Measurements from ENCODE around the gene DDC. TPM values are rescaled to one million over a fixed set of nuclear protein-coding genes. Genes with fewer than 3 reads are reported as not detected.

DDC gene
- total and polyA plus RNA-seq, 4 donors = 27.2 to 74.9 (median 58.6) TPM

DNA sequence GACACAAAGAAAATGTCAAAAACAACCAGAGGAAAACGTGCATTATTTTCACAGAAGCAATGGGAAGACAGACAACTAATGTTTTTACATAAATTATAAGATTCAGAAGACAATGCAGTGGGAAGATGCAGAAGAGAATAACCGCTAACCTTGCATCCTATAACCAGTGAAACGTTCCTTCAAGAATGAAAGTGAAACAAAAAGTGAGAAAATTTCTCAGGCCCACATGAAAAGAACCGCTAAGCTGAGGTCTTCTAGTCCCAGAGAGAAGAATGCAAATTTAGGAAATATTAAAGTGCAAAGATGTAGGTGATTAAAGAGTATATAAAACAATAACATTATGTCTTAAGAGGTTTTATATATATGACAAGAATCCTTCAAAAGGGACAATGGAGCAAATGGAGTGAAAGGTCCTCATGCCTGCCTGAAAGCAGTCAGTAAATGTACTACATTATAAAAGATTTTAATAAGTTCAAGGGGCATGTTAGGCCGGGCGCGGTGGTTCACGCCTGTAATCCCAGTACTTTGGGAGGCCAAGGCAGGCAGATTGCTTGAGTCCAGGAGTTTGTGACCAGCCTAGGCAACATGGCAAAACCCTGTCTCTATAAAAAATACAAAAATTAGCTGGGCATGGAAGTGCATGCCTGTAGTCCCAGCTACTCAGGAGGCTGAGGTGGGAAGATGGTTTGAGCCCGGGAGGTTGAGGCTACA is 43.1 kb upstream of the DDC start:
- Histone ChIP-seq H3K4me3 (ENCODE audit: low read depth in 1 of 3, low read length in 3 of 3) (no peak overlapping the region), H3K9ac (ENCODE audit: low read depth in 1 of 2, low read length in 2 of 2) (no peak overlapping the region), H3K9me3 (ENCODE audit: control insufficient read depth in 4 of 4, low read length in 3 of 4) (no peaks in the 10 kb centered on the region), H3K36me3 (ENCODE audit: control insufficient read depth in 4 of 4, insufficient read depth in 3 of 4, low read depth in 1 of 4, low read length in 3 of 4) (peaks cover 0 to 52% (median 42%) of the 10 kb centered on the region in 4 donors), H3K27ac (ENCODE audit: low read depth in 1 of 2, low read length in 2 of 2) (no peak overlapping the region), H3K27me3 (ENCODE audit: control insufficient read depth in 4 of 4, insufficient read depth in 4 of 4, low read length in 3 of 4) (no peaks in the 10 kb centered on the region), H3K4me1 (ENCODE audit: control insufficient read depth in 4 of 4, insufficient read depth in 4 of 4, low read length in 3 of 4) (peaks cover 0 to under 1% (median 0%) of the 10 kb centered on the region in 4 donors)
- no peak for DNase-seq (ENCODE audit: low spot score)
- TF ChIP-seq JUND (IDR thresholded peaks at IDR 0.05) (no peak), HNF4A (conservative IDR thresholded peaks at IDR 0.05) (no peak), RAD21 (IDR thresholded peaks at IDR 0.05) (no peak), TAF1 (conservative IDR thresholded peaks at IDR 0.05) (no peak), FOXA2 (IDR thresholded peaks at IDR 0.05) (no peak), RXRA (IDR thresholded peaks at IDR 0.05) (no peak), HNF4G (IDR thresholded peaks at IDR 0.05) (no peak), SP1 (IDR thresholded peaks at IDR 0.05) (no peak), NR2F2 (IDR thresholded peaks at IDR 0.05) (no peak), GABPA (IDR thresholded peaks at IDR 0.05 in 1 of 2, conservative IDR thresholded peaks at IDR 0.05 in 1 of 2) (no peak), FOXA1 (IDR thresholded peaks at IDR 0.05) (no peak), YY1 (IDR thresholded peaks at IDR 0.05) (no peak)
- TF ChIP-seq, protein P1, sequence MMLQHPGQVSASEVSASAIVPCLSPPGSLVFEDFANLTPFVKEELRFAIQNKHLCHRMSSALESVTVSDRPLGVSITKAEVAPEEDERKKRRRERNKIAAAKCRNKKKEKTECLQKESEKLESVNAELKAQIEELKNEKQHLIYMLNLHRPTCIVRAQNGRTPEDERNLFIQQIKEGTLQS (IDR thresholded peaks at IDR 0.05) = no peak
- TF ChIP-seq, protein P2, sequence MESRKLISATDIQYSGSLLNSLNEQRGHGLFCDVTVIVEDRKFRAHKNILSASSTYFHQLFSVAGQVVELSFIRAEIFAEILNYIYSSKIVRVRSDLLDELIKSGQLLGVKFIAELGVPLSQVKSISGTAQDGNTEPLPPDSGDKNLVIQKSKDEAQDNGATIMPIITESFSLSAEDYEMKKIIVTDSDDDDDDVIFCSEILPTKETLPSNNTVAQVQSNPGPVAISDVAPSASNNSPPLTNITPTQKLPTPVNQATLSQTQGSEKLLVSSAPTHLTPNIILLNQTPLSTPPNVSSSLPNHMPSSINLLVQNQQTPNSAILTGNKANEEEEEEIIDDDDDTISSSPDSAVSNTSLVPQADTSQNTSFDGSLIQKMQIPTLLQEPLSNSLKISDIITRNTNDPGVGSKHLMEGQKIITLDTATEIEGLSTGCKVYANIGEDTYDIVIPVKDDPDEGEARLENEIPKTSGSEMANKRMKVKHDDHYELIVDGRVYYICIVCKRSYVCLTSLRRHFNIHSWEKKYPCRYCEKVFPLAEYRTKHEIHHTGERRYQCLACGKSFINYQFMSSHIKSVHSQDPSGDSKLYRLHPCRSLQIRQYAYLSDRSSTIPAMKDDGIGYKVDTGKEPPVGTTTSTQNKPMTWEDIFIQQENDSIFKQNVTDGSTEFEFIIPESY (IDR thresholded peaks at IDR 0.05) = no peak
- TF ChIP-seq, protein P3, sequence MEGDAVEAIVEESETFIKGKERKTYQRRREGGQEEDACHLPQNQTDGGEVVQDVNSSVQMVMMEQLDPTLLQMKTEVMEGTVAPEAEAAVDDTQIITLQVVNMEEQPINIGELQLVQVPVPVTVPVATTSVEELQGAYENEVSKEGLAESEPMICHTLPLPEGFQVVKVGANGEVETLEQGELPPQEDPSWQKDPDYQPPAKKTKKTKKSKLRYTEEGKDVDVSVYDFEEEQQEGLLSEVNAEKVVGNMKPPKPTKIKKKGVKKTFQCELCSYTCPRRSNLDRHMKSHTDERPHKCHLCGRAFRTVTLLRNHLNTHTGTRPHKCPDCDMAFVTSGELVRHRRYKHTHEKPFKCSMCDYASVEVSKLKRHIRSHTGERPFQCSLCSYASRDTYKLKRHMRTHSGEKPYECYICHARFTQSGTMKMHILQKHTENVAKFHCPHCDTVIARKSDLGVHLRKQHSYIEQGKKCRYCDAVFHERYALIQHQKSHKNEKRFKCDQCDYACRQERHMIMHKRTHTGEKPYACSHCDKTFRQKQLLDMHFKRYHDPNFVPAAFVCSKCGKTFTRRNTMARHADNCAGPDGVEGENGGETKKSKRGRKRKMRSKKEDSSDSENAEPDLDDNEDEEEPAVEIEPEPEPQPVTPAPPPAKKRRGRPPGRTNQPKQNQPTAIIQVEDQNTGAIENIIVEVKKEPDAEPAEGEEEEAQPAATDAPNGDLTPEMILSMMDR (IDR thresholded peaks at IDR 0.05; ENCODE audit: low read depth, low read length, missing input control) = no peak
- TF ChIP-seq, protein P4, sequence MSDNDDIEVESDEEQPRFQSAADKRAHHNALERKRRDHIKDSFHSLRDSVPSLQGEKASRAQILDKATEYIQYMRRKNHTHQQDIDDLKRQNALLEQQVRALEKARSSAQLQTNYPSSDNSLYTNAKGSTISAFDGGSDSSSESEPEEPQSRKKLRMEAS (IDR thresholded peaks at IDR 0.05) = no peak
- 70% methylated on average over 9 of the region's 9 CpGs for WGBS

DNA sequence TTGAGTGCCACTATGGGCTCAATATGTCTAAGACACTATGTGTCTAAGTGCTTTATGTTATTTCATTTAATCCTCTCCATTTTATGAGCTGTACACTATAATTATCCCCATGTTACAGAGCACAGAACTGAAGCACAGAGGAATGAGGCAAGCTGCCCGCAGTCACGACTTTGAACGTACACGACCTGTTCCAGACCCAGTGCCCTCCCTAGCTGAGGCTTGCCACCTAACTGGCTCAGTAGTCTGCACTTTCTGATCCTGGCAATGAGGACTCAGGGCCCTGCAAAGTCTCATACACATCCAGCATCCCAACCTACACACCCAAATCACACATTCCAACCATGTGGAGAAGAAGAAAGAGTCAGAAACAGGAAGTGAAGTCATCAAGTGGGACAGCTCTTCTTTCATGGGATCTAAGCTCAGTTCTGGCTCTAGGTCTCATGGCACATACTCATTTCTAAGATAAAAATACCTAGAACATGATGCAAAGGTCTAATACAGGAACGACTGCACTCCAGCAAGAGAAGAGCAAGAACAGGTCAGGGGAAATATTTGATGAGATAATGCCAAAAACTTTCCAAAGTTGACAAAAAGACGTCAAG is 42.4 kb upstream of the DDC start:
- Histone ChIP-seq H3K9ac (ENCODE audit: low read depth in 1 of 2, low read length in 2 of 2) (no peak overlapping the region), H3K36me3 (ENCODE audit: control insufficient read depth in 4 of 4, insufficient read depth in 3 of 4, low read depth in 1 of 4, low read length in 3 of 4) (peaks cover 0 to 53% (median 41%) of the 10 kb centered on the region in 4 donors), H3K27ac (ENCODE audit: low read depth in 1 of 2, low read length in 2 of 2) (no peak overlapping the region), H3K4me3 (ENCODE audit: low read depth in 1 of 3, low read length in 3 of 3) (no peak overlapping the region), H3K27me3 (ENCODE audit: control insufficient read depth in 4 of 4, insufficient read depth in 4 of 4, low read length in 3 of 4) (no peaks in the 10 kb centered on the region), H3K9me3 (ENCODE audit: control insufficient read depth in 4 of 4, low read length in 3 of 4) (no peaks in the 10 kb centered on the region), H3K4me1 (ENCODE audit: control insufficient read depth in 4 of 4, insufficient read depth in 4 of 4, low read length in 3 of 4) (peaks cover 0 to 2% (median under 1%) of the 10 kb centered on the region in 4 donors)
- no peak for DNase-seq (ENCODE audit: low spot score)
- TF ChIP-seq, protein P1 (IDR thresholded peaks at IDR 0.05) = no peak
- no peak for TF ChIP-seq FOXA1 (IDR thresholded peaks at IDR 0.05)
- no peak for TF ChIP-seq HNF4G (IDR thresholded peaks at IDR 0.05)
- TF ChIP-seq YY1 (IDR thresholded peaks at IDR 0.05) = no peak
- no peak for TF ChIP-seq EGR1 (IDR thresholded peaks at IDR 0.05; ENCODE audit: low read depth in 2 of 2)
- TF ChIP-seq, protein P5, sequence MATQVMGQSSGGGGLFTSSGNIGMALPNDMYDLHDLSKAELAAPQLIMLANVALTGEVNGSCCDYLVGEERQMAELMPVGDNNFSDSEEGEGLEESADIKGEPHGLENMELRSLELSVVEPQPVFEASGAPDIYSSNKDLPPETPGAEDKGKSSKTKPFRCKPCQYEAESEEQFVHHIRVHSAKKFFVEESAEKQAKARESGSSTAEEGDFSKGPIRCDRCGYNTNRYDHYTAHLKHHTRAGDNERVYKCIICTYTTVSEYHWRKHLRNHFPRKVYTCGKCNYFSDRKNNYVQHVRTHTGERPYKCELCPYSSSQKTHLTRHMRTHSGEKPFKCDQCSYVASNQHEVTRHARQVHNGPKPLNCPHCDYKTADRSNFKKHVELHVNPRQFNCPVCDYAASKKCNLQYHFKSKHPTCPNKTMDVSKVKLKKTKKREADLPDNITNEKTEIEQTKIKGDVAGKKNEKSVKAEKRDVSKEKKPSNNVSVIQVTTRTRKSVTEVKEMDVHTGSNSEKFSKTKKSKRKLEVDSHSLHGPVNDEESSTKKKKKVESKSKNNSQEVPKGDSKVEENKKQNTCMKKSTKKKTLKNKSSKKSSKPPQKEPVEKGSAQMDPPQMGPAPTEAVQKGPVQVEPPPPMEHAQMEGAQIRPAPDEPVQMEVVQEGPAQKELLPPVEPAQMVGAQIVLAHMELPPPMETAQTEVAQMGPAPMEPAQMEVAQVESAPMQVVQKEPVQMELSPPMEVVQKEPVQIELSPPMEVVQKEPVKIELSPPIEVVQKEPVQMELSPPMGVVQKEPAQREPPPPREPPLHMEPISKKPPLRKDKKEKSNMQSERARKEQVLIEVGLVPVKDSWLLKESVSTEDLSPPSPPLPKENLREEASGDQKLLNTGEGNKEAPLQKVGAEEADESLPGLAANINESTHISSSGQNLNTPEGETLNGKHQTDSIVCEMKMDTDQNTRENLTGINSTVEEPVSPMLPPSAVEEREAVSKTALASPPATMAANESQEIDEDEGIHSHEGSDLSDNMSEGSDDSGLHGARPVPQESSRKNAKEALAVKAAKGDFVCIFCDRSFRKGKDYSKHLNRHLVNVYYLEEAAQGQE (IDR thresholded peaks at IDR 0.05) = no peak
- TF ChIP-seq JUND (IDR thresholded peaks at IDR 0.05) = no peak
- TF ChIP-seq FOXA2 (IDR thresholded peaks at IDR 0.05) = no peak
- TF ChIP-seq, protein P4 (IDR thresholded peaks at IDR 0.05) = no peak
- TF ChIP-seq RAD21 (IDR thresholded peaks at IDR 0.05) = no peak
- TF ChIP-seq SP1 (IDR thresholded peaks at IDR 0.05) = no peak
- TF ChIP-seq TAF1 (conservative IDR thresholded peaks at IDR 0.05) = no peak
- TF ChIP-seq GABPA (IDR thresholded peaks at IDR 0.05 in 1 of 2, conservative IDR thresholded peaks at IDR 0.05 in 1 of 2) = no peak
- WGBS = 90% methylated on average over 6 of the region's 6 CpGs
